ENCODE data around the gene UGT2B17. TPM values are rescaled to one million over a fixed set of nuclear protein-coding genes. Genes with fewer than 3 reads are reported as not detected.

Gene UGT2B17
- total and polyA plus RNA-seq, 2 of the 13 experiments (the other 11 are each of a cell fraction or from before 2014, with no cell fraction given): not detected

- TF ChIP-seq ARID4A (CRISPR knock-in tag; IDR thresholded peaks at IDR 0.05; ENCODE audit: borderline replicate concordance): no peak
- no peak for TF ChIP-seq ZNF263 (CRISPR knock-in tag; IDR thresholded peaks at IDR 0.05)
- no peak for TF ChIP-seq NFKB2 (CRISPR knock-in tag; IDR thresholded peaks at IDR 0.05; ENCODE audit: borderline replicate concordance)
- no peak for TF ChIP-seq MIER3 (CRISPR knock-in tag; IDR thresholded peaks at IDR 0.05; ENCODE audit: borderline replicate concordance)
- TF ChIP-seq SIN3A (IDR thresholded peaks at IDR 0.05; ENCODE audit: borderline replicate concordance, low read depth, low read length): no peak
These were observed 16.6 kb upstream of the UGT2B17 start (continued) for GRCh38 chr4:68592673-68593072.

- no peak for ATAC-seq
These were observed 15.1 kb upstream of the UGT2B17 start for GRCh38 chr4:68591204-68591603.

More at GRCh38 chr4:68591204-68591603, 15.1 kb upstream of the UGT2B17 start:
- intact Hi-C loops (cut with micrococcal nuclease; ENCODE audit: unreplicated experiment) (no loop called here), in situ Hi-C loops (cut with HindIII; ENCODE audit: extremely low pct_ligation_motif_present, low pct_unique_long_range_greater_than_20kb) (no loop called here)
- Histone ChIP-seq H2AFZ (ENCODE audit: low read length) (no peak overlapping the region), H3K27ac (ENCODE audit: extremely low read length, insufficient read depth, low read length) (no peak overlapping the region), H3K9me3 (ENCODE audit: low read length) (no peaks in the 10 kb centered on the region), H3K9ac (ENCODE audit: insufficient read depth, low read depth, low read length) (no peak overlapping the region), H3K4me1 (ENCODE audit: insufficient read depth, low read length) (no peaks in the 10 kb centered on the region), H3K79me2 (ENCODE audit: insufficient read depth, low read length) (no peaks in the 10 kb centered on the region), H3K36me3 (replicated peaks in 1 of 2; ENCODE audit: control insufficient read depth in 1 of 2, insufficient read depth in 2 of 2, low read length in 2 of 2) (no peaks in the 10 kb centered on the region), H3K4me2 (ENCODE audit: low read depth, low read length) (no peak overlapping the region), H3K4me3 (replicated peaks in 1 of 3; ENCODE audit: insufficient read depth in 1 of 3, low read depth in 2 of 3, low read length in 3 of 3) (no peak overlapping the region), H4K20me1 (ENCODE audit: insufficient read depth, low read length) (no peaks in the 10 kb centered on the region), H3K27me3 (ENCODE audit: control insufficient read depth in 1 of 2, insufficient read depth in 2 of 2, low read length in 2 of 2) (no peaks in the 10 kb centered on the region)
- no peak for DNase-seq (ENCODE audit: low spot score)
- POLR2A ChIA-PET: no interaction called here
- TF ChIP-seq MTF1 (CRISPR knock-in tag; IDR thresholded peaks at IDR 0.05): no peak
- no peak for TF ChIP-seq NFE2L1 (CRISPR knock-in tag; IDR thresholded peaks at IDR 0.05; ENCODE audit: borderline replicate concordance)
- no peak for TF ChIP-seq ZBTB2 (CRISPR knock-in tag; IDR thresholded peaks at IDR 0.05; ENCODE audit: low read depth)
- no peak for TF ChIP-seq ZNF709 (CRISPR knock-in tag; IDR thresholded peaks at IDR 0.05)
- no peak for TF ChIP-seq ZNF543 (CRISPR knock-in tag; IDR thresholded peaks at IDR 0.05)
- TF ChIP-seq ZNF616 (CRISPR knock-in tag; IDR thresholded peaks at IDR 0.05; ENCODE audit: low read depth): no peak
- no peak for TF ChIP-seq SMAD9 (CRISPR knock-in tag; IDR thresholded peaks at IDR 0.05)
- TF ChIP-seq SPEN (CRISPR knock-in tag; IDR thresholded peaks at IDR 0.05; ENCODE audit: low read depth): no peak
- TF ChIP-seq ARID5B (CRISPR knock-in tag; IDR thresholded peaks at IDR 0.05): no peak
- CTCF ChIA-PET (ENCODE audit: low intra/inter-chr PET ratio, low total read pairs): no interaction called here
- no TSS peak for BruUV-seq (replicated peaks)
- 75% methylated on average over 1 of the region's 1 CpG for WGBS (ENCODE audit: low lambda C conversion rate)
- no peak for FAIRE-seq

Data from HepG2 (cell line).